NCI-H187 (cell line): ENCODE results near the gene CRYBG1.
A peak's percentile ranks its signal among the peaks of the same experiment; 100 is the strongest.

Experiments
- DNase-seq, 2 experiments: peaks; one replicate each; lab custom pipeline; 2025; lab: John Stamatoyannopoulos, UW

The CRYBG1 gene

DNA sequence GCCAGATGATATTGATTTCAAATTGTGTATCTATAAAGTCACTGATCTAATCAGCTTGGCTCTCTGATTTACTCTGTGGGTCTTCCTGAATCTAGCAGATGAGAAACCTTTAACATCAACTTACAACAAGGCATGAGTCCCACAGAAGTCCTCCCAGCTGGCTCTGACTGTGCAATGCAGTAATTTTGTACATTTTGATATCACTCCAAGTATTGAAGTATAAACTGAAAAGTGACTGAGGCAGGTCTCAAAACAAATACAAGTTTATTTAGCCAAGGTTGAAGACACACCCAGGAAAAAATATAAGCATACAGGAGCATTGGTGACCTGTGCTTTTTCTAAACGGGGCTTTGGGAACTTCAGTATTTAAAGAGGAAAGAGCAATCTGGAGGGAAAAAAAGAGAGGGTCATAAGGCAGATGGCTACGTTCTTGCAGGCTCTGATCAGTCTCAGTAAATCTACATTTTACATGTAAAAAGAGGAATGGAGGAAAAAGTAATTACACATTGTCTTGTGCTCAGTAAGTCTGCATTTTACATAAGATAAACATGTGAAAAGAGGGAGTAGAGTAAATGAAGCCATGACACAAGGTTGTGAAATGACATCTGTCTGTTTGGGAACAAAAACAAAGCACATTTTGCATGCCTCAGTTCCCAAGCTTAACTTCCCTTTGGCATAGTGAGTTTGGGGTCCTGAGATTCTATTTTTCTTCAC lies 59.5 kb downstream of the CRYBG1 start:
- DNase-seq = no peak

GRCh38 chr6:106421496-106421895 lies 61.0 kb downstream of the CRYBG1 start:
- DNase-seq = no peak

DNA sequence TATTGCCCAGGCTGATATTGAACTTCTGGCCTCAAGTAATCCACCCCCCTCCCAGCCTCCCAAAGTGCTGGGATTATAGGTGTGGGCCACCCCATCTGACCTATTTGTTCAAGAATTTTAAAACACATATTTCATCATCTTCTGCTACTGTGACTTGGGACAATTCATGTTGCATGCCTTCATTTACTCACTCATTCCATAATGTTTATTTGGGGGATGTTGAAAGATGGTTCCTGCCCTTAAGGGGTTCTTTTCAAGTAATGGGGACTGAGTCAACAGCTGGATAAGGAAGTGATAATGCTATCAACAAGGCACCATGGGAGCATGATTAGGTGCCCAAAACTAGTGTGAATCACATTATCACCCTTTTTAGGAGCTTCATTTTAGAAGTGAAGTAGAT lies 62.0 kb downstream of the CRYBG1 start:
- DNase-seq = no peak

DNA sequence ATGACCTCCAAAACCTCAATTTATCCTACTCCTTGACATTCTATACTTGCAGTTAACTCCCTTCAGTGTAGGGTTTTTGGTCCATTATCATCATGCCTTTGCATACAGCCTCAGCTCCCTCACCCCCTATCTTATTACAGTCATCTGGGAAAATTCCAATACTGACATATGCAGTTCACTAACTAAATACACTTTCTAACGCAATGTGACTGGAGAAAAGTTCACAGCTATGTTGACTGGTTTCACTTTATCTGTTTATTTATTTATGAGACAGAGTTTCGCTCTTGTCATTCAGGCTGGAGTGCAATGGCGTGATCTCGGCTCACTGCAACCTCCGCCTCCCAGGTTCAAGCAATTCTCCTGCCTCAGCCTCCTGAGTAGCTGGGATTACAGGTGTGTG lies 64.9 kb downstream of the CRYBG1 start:
- no peak for DNase-seq

DNA sequence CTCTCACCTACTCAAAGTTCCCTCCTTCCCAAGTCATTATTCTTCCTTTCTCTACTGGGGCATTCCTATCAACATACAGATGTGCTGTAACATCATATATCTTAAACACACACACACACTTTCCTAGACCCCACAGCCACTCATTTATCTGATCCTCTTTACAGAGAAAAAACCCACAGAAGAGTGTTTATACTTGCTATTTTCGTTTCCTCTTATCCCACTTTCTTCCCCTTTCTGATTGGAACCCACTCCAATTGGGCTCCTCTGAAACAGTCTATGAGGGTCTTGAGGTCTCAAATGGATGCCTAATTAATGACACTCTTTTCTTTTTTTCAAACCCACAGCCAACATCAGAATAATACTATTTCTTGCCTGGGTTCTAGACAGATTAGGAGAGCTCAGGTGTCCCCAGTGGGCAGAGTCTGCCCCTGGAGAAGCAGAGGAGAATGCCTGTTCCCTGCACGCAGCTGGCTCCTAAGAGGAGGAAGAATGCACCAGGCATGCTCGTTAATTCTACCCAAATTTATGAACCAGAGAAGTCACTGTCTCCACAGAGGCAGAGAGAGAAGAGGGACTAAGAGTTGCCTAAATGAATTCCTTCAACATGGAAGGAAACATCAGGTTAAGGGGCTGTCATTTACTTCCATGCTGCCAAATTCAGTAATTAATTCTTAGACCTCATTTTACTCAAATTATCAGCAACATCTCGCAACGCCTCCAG lies 65.9 kb downstream of the CRYBG1 start:
- DNase-seq = no peak

DNA sequence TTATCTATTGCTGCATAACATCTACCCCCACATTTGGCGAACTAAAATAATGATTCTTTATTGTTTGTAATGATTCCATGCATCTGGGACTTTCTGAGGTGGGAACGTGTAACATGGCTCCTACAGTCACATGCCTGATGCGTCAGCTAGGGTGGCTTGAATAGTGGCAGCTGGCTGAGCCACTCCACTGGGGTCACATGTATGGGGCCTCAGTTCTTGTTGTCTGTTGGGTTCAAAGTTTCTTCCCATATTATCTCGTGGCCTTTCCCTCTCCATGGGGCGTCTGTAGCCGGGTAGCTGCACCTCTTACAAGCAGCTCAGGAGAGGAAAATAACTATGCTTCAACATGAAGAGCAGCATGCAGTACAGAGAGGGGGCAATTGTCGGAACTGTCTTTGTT lies 69.9 kb downstream of the CRYBG1 start:
- DNase-seq = no peak

DNA sequence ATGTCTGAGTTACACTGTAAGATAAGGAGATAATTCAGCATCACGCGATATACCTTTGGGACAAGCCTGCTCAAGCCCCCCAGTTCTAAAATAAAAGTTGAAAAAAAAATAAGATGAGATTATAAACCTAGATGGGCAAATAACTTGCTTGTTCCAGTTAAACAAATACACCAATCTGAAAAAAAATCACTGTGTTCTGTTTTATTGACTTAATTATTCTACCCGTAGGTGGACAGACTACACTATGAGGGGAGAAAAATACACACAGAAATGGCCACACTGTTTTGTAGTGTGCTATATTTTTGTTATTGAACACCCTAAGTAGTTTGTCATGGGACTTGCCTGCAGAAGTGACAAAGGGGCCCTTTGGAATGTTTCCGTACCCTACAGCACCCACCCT lies 70.9 kb downstream of the CRYBG1 start:
- DNase-seq = no peak

DNA sequence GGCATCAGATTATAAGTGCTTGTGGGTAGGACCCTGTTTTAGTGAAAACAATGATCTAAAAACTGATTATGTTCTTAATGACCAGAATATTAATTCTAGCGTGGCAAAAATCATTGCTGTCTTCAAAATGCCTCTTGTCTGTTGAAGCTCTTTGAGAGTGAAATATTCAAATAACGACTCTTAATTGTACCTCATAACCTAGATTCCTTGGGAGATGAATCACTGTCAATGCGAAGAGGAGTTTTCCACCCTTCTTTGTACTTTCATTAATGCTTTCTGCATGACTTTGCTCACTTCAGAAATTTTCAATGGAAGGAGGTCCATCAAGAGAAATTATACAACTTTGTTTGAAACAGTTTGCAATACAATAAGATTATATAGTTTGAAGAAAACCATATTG lies 71.5 kb downstream of the CRYBG1 start:
- no peak for DNase-seq

DNA sequence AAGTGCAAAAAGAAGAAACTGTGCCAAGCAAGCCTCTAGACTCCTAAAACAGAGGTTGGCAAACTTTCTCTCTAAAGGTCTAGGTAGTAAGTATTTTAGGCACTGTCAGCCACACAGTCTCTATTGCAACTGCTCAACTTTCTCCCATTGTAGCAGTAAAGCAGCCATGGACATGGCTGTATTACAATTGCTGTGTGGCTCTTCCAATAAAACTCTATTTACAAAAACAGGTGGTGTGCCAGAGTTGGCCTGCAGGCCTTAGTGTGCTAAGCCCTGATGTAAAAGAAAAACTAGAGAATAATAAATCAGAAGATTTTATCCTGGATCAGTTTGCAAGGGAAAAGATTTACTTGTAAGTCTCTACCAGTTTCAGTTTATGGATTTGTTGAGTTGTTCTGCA lies 74.0 kb downstream of the CRYBG1 start:
- DNase-seq = no peak

DNA sequence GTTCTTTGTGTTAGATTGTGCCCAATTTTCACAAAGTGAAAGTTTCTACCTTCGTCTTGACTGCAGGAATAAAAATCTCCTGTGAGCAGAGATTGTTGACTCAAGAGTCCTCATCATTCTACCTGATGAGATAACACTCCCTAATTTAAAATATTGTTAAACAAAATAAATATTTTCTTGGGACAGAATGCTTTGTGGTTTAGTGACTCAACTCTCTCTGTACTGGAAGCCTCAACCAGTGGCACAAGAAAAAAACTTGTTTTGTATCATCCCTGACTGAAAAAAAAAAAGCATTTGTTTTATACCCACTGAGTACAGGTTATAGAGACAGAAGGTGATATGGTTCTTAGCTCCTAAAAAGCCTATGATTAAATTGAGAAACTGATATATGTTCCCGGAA lies 78.9 kb downstream of the CRYBG1 start:
- no peak for DNase-seq

GRCh38 chr6:106440546-106440945 lies 80.0 kb downstream of the CRYBG1 start:
- DNase-seq = no peak

GRCh38 chr6:106442395-106442794 lies 81.9 kb downstream of the CRYBG1 start:
- no peak for DNase-seq

- peak; percentile 5 to 11 for DNase-seq
Observed at GRCh38 chr6:106444777-106445507, 84.4 kb downstream of the CRYBG1 start.

GRCh38 chr6:106445508-106445878 lies 85.0 kb downstream of the CRYBG1 start:
- DNase-seq = no peak

DNA sequence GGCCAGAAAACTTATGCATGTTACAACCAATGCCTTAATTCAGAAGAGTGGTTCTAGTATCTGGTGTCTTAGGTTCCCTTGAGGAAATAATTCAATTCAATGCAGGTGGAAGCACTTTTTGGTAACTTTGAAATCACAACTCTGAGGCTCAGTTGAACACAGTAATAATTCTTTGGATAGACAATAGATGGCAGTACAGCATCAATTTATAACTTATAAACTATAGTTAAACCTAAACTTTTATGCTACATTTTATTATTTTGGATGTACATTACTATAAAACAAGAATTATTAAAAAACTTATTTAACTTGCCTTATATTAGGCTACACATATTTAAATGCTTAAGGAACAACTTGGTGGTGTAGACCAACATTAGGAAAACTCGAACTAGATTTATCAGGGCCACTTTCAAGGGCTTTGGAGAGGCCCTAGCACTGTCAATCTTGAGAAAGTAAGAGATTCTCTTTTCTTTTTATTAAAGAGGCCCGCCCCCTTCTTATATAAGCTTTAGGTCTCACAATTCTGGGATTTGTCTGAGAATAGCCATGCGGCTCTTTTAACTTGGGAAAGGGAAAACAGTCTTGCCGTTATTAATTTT lies 85.9 kb downstream of the CRYBG1 start:
- no peak for DNase-seq

GRCh38 chr6:106446983-106447382 lies 86.5 kb downstream of the CRYBG1 start:
- DNase-seq = no peak

DNA sequence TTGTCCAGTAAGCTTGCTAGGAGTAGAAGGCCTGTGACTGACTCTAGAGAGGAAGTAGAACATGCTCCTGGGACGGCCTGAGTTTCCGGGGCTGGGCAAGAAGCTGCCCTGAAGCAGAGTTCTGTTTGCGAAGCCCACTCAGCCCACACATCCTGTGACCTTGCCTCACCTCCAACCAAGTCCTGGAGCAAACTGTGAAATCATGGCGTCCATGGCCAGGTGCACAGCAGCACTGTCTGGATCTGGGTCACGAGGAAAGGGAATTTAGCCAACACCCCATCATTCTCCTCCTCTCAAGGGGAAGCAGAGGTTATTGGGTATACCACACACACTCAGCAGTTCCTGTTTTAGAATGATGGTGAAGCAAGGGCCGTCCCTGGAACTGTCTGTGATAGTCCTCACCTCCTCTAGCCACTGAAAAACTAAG lies 87.5 kb downstream of the CRYBG1 start:
- DNase-seq = no peak

DNA sequence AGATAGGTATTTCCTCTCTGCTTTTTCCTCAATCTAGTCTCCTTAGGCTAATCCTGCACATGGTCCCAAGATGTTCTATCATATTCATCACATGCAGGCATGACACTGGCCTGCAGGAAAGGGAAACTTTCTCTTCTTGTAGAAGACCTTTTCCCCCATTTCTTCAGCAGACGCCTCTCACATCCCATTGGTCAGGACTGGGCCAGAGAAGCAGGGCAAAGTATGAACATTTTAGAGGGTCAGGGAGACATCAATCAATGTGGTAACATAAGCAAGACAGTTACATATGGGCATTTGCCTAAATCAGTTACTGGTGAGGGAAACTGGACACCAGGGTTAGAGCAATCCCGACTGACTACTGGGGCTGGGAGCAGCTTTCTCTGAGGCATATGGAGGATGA lies 90.1 kb downstream of the CRYBG1 start:
- no peak for DNase-seq

DNA sequence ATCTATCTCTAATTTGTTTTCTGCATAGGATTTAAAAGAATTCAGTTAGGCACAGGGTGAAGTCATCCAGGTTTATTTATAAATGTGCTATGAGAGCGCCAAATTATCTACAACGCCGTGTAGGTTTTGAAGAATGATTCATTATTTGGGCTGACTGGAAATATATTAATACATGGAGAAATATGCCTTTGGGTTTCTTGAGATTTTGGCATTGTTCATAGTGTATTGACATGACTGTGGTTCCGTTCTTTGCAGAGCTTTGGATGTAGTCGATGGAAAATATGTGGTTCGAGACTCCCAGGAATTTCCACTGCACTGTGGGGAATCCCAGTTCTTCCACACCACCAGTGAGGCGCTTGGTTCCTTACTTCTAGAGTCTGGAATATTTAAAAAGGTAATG lies 90.9 kb downstream of the CRYBG1 start:
- no peak for DNase-seq

GRCh38 chr6:106452628-106453027 lies 92.1 kb downstream of the CRYBG1 start:
- DNase-seq = no peak

- no peak for DNase-seq
Observed at GRCh38 chr6:106453756-106454367, 93.3 kb downstream of the CRYBG1 start.

- no peak for DNase-seq
Observed at GRCh38 chr6:106456756-106457155, 96.2 kb downstream of the CRYBG1 start.
